Measurements from ENCODE around the gene TLR9.
"Not testable (repeated sequence)": the region's sequence is repeated elsewhere in the genome, so short reads cannot be mapped to it uniquely, and the experiment has no call there.

The TLR9 gene

DNA sequence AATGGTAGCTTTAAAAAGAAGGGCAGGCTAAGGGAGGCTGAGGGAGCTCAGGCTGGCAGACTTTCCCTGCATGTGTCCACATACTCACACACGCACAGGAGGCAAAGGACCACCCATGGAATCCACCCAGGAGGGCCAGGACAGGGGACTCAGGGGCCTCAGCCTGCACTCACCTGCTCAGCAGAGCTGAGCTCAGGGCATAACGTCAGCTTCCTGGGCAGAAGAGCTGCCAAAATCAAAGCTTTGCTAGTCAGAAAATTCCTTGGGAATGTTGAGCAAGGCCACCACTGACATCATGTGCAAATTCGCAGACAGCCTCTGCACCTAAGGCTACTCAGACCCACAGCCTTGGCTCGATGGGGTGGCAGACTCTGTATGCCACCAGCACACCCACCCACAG is 43.9 kb downstream of the TLR9 start:
- Histone ChIP-seq H3K27me3 (no peaks in the 10 kb centered on the region), H3K27ac (no peak overlapping the region), H3K36me3 (no peaks in the 10 kb centered on the region), H3K4me3 (no peak overlapping the region), H3K9me3 (replicated peaks in 1 of 11) (no peaks in the 10 kb centered on the region), H3K9ac (0 out of 22 replicates have a peak overlapping the region, but pooled peaks of 1 of the 11 experiments have one; percentile 18), H3K4me2 (no peak overlapping the region), H3K4me1 (peaks cover 27 to 68% (median 61%) of the 10 kb centered on the region in 10 experiments), H4K20me1 (no peaks in the 10 kb centered on the region)
- no peak for TF ChIP-seq Cebpa-rat (IDR thresholded peaks at IDR 0.05)

DNA sequence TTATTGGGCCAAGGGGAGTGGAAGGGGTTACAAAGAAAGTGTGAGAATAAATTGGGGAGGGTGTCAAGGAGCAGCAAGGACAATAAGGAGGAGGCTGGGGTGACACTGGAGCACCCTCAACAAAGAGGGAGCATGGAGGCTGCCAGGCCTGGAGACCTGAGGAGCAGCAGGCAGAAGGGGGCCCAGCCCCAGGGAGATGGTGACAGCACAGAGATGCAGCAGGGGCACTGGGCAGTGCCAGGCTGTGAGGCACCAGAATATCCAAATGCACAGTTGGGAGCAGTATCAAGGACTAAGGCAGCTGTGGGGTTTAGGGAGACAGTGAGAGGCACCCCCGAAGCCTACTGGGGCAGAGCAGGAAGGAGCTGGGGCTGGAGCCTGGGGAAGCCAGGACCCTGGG is 46.9 kb downstream of the TLR9 start:
- Histone ChIP-seq H3K36me3 (no peaks in the 10 kb centered on the region), H3K4me2 (peak overlapping the region in 4 of 11 experiments; percentile 2 to 57 (median 42); a peak in 3 of 22 replicates), H3K9me3 (replicated peaks in 1 of 11) (no peaks in the 10 kb centered on the region), H4K20me1 (no peaks in the 10 kb centered on the region), H3K27ac (no peak overlapping the region), H3K4me3 (no peak overlapping the region), H3K27me3 (no peaks in the 10 kb centered on the region), H3K9ac (no peak overlapping the region), H3K4me1 (peaks cover 24 to 64% (median 43%) of the 10 kb centered on the region in 10 experiments)
- no peak for TF ChIP-seq Cebpa-rat (IDR thresholded peaks at IDR 0.05)

DNA sequence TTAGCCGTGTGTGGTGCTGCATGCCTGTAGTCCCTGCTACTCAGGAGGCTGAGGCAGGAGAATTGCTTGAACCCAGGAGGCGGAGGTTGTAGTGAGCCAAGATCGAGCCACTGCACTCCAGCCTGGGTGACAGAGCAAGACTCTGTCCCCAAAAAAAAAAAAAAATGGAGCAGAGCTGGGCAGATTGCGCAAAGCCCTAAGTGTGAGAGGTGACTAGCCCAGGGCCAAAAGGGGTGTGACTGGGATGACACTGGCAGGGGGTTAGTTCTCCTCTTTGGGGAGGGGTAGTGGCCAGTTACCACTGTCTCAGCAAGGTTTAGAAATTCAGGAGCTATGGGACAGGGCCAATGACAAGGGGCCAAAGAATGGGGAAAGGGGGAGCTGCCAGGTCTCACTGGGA is 47.3 kb downstream of the TLR9 start:
- not testable (repeated sequence) for H3K9ac ChIP-seq; H4K20me1 ChIP-seq; H3K36me3 ChIP-seq; H3K27me3 ChIP-seq; H3K4me3 ChIP-seq; H3K9me3 ChIP-seq (replicated peaks in 1 of 11); H3K27ac ChIP-seq
- peaks cover 24 to 60% (median 40%) of the 10 kb centered on the region in 10 experiments for H3K4me1 ChIP-seq
- H3K4me2 ChIP-seq: peak overlapping the region in 4 of 11 experiments; percentile 2 to 57 (median 42); a peak in 4 of 22 replicates

DNA sequence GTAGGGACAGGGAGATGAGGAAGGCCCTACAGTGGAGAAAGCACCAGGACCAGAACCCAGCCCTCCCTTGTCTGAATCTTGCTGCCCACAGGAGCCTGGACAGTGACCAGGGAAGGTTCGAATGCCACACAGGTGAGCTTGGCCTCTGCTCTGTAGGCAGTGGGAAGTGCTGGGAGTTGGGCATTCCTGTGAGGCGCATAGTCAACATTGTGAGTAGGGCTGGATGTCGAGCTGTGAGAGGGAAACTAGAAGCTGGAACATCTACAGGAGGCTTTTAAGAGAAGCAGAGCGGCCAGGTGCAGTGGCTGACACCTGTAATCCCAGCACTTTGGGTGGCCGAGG is 47.8 kb downstream of the TLR9 start:
- Histone ChIP-seq H3K9me3 (replicated peaks in 1 of 11) (no peaks in the 10 kb centered on the region), H3K4me2 (peak overlapping the region in 7 of 11 experiments; percentile 24 to 70 (median 52); a peak in 9 of 22 replicates)

DNA sequence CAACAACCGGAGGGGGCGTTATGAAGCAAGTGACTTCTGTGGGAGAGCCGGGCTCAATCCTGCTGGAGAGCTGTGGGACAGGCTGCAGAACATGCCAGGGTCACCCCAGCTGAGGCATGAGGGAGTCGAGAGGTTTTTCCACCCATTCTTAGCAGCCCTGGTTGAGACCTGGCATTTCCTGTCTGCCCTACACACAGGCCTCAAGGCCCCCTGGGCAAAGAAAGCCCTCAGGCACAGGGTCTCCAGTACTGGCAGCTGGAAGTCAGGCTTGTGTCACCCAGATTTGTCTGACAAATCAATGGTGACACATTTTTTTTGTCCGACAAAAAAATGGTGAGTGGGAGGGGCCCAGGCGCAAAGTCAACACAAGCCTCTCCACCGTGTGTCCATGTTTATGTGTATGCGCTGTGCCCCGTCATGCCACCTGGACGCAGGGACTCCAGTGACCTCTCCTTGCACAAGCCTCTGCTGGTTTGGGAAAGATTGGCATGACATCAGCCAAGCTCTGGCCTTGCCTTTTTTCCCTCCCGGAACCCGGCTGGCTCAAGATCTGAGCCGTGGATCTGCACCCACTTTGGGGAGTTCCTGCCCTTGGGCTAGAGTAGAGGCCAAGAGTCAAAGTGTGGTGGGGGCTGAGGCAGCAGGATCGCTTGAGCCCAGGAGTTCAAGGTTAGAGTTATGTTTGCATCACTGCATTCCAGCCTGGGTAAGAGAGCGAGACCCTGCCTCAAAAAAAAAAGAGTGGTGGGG is 48.3 kb downstream of the TLR9 start:
- Histone ChIP-seq H3K36me3 (no peaks in the 10 kb centered on the region), H3K27ac (peak overlapping the region in 3 of 11 experiments; percentile 0 to 34 (median 31); a peak in 3 of 22 replicates), H3K27me3 (no peaks in the 10 kb centered on the region), H3K9ac (peak overlapping the region in 3 of 11 experiments; percentile 38 to 44 (median 41); a peak in 4 of 22 replicates), H3K9me3 (replicated peaks in 1 of 11) (no peaks in the 10 kb centered on the region), H3K4me3 (no peak overlapping the region), H3K4me2 (peak overlapping the region in 10 of 11 experiments; percentile 24 to 70 (median 52); a peak in 19 of 22 replicates), H4K20me1 (no peaks in the 10 kb centered on the region), H3K4me1 (peaks cover 15 to 54% (median 34%) of the 10 kb centered on the region in 10 experiments)
- no peak for TF ChIP-seq Cebpa-rat (IDR thresholded peaks at IDR 0.05)

More for the DNA sequence above, 47.8 kb downstream of the TLR9 start:
- Histone ChIP-seq H3K27me3 (no peaks in the 10 kb centered on the region), H4K20me1 (no peaks in the 10 kb centered on the region), H3K9ac (no peak overlapping the region), H3K4me1 (peaks cover 20 to 56% (median 38%) of the 10 kb centered on the region in 10 experiments), H3K36me3 (no peaks in the 10 kb centered on the region), H3K4me3 (no peak overlapping the region), H3K27ac (peak overlapping the region in 2 of 11 experiments; percentile 0 to 31; a peak in 2 of 22 replicates)
- no peak for TF ChIP-seq Cebpa-rat (IDR thresholded peaks at IDR 0.05)

DNA sequence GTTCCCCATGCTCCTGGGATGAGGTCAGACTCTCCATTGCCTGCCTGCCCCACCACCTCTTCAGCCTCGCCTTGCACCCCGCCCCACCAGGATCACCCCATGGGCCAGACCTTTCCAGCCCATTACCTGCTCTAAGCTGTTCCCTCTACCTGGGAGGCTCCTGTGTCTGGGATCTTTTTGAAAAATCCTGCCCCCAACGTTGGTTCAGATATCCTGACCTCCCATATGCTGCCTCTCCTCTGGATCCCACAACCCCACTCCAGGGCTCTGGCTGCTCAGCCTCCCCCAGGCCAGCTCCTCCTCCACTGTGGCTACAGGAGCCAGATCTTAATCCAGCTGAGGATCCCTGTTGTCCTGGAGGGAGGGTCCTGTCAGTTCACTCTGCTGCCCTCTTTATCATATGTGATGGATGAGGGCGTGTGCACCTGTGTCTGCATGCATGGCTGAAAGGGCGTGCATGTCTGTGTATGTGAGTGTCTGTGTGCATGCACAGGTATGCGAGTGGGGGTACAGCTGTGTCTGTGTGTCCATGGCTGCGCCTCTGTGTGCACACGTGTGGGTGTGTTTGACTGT is 49.2 kb downstream of the TLR9 start:
- H3K4me3 ChIP-seq: no peak overlapping the region
- no peaks in the 10 kb centered on the region for H4K20me1 ChIP-seq
- 0 out of 22 replicates have a peak overlapping the region, but pooled peaks of 1 of the 11 experiments have one; percentile 41 for H3K9ac ChIP-seq
- H3K27me3 ChIP-seq: no peaks in the 10 kb centered on the region
- no peak for TF ChIP-seq Cebpa-rat (IDR thresholded peaks at IDR 0.05)
- peak overlapping the region in 9 of 11 experiments; percentile 40 to 70 (median 55); a peak in 17 of 22 replicates for H3K4me2 ChIP-seq
- H3K4me1 ChIP-seq: peaks cover 15 to 50% (median 32%) of the 10 kb centered on the region in 10 experiments
- no peaks in the 10 kb centered on the region for H3K9me3 ChIP-seq (replicated peaks in 1 of 11)
- no peak overlapping the region for H3K27ac ChIP-seq
- no peaks in the 10 kb centered on the region for H3K36me3 ChIP-seq

DNA sequence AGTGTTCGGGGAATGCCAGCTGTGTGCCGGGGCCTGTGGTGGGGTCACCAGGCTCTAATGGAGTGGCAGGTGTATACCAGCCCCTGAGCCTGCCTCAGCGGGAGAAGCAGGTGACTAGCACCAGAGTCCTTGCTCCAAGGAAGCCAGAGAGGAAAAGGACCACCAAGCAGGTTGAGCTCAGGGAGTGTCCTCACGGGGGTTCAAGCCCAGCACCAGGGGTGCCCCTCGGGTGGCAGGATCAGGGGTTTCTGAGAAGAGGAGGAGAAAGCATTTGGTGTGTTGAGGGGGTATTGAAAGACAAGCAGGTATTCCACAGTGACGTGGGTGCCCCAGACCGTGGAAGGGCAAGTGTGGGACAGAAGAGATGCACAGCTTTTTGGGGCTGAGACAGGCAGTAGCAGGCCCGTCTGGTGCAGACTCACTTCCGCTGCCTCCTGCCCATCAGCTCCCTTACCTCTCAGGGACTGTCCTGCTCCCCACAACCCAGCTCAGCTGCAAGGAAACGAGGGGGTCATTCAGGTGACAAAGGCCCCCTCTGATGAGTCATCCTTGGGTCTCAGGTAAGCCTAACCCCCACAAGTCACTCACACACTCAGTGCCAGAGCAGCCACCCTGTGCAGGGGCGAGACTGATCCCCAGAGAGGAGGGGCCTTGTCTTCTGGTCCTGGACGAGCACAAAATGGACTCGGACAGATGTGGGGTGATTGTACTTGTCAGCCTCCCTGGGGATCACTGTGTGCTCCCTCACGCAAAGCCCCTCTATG is 49.8 kb downstream of the TLR9 start:
- Histone ChIP-seq H3K4me2 (peak overlapping the region in 6 of 11 experiments; percentile 1 to 70 (median 56); a peak in 8 of 22 replicates), H4K20me1 (no peaks in the 10 kb centered on the region), H3K4me1 (peaks cover 15 to 51% (median 32%) of the 10 kb centered on the region in 10 experiments), H3K4me3 (no peak overlapping the region), H3K36me3 (no peaks in the 10 kb centered on the region), H3K9ac (no peak overlapping the region), H3K27me3 (no peaks in the 10 kb centered on the region), H3K27ac (peak overlapping the region in 3 of 11 experiments; percentile 27 to 64 (median 47); a peak in 4 of 22 replicates), H3K9me3 (replicated peaks in 1 of 11) (no peaks in the 10 kb centered on the region)
- TF ChIP-seq Cebpa-rat (IDR thresholded peaks at IDR 0.05): no peak

DNA sequence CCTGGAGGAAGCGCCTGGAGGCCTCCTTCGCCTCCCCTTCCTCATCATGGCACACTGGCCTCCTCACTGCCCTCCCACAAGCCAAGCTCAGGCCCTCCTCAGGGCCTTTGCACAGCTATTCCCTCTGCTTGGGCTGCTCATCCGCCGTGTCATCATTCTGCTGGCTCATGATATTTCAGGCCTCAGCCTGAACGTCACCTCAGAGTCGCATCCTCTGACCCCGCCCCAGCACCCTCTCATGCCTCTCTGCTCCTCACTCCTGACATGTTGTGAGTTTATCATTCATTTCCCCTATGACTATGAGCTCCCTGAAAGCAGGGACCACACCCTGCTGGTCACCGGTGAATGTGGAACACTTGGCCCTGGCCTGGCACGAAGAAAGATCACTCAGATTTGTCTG is 50.5 kb downstream of the TLR9 start:
- TF ChIP-seq Cebpa-rat (IDR thresholded peaks at IDR 0.05): no peak
- Histone ChIP-seq H3K4me2 (peak overlapping the region in 5 of 11 experiments; percentile 1 to 70 (median 59); a peak in 10 of 22 replicates), H3K27ac (peak overlapping the region in 3 of 11 experiments; percentile 27 to 64 (median 51); a peak in 7 of 22 replicates), H4K20me1 (no peaks in the 10 kb centered on the region), H3K9ac (no peak overlapping the region; a peak in 1 of 22 replicates), H3K4me3 (no peak overlapping the region), H3K9me3 (replicated peaks in 1 of 11) (no peaks in the 10 kb centered on the region), H3K27me3 (no peaks in the 10 kb centered on the region), H3K4me1 (peaks cover 15 to 52% (median 32%) of the 10 kb centered on the region in 10 experiments), H3K36me3 (no peaks in the 10 kb centered on the region)

DNA sequence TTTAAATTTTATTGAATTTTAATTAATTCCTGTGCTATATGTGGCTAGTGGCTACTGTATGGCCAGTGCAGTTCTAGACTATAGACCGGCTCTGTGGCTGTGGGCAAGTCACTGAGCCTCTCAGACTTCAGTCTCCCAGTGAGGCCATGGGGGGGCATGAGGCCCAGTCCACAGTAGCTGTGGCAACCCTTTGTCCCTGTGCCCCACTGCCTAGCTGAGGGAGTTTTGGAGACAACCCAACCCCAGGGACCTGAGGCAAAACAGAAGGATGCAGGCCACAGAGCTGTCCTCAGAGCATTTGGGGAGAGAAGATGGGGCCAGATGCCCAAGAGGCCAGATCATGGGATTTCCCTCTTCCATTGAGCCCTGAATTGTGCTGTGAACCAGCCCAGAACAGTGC is 52.3 kb downstream of the TLR9 start:
- Histone ChIP-seq H3K4me3 (no peak overlapping the region), H3K4me1 (peaks cover 15 to 52% (median 28%) of the 10 kb centered on the region in 10 experiments), H3K4me2 (no peak overlapping the region), H3K36me3 (no peaks in the 10 kb centered on the region), H3K9me3 (replicated peaks in 1 of 11) (no peaks in the 10 kb centered on the region), H3K9ac (no peak overlapping the region), H4K20me1 (no peaks in the 10 kb centered on the region), H3K27ac (no peak overlapping the region), H3K27me3 (no peaks in the 10 kb centered on the region)
- no peak for TF ChIP-seq Cebpa-rat (IDR thresholded peaks at IDR 0.05)
